NCI-H2196 (cell line): ENCODE measurements around the gene SEPTIN1.
"Not testable (repeated sequence)": the region's sequence is repeated elsewhere in the genome, so short reads cannot be mapped to it uniquely, and the experiment has no call there.

Experiments used
- DNase-seq: peaks from one replicate; lab custom pipeline; 2025; ENCODE audit not compliant: unreplicated experiment; lab: John Stamatoyannopoulos, UW

The SEPTIN1 gene

GRCh38 chr16:30358577-30358936, 23.8 kb downstream of the SEPTIN1 start:
- no peak for DNase-seq

- no peak for DNase-seq
These were observed 24.4 kb downstream of the SEPTIN1 start for GRCh38 chr16:30357715-30358576.

- DNase-seq = no peak
These were observed 25.2 kb downstream of the SEPTIN1 start for GRCh38 chr16:30357085-30357714.

- DNase-seq = peak; percentile 72
These were observed 25.8 kb downstream of the SEPTIN1 start for GRCh38 chr16:30356401-30357084.

GRCh38 chr16:30355954-30356308, 26.4 kb downstream of the SEPTIN1 start:
- no peak for DNase-seq

GRCh38 chr16:30355144-30355953, 27.0 kb downstream of the SEPTIN1 start, which contains the start of gene CD2BP2:
Gene CD2BP2 (minus strand): TSS chr16:30355308. CDS start chr16:30354681, 627 bp downstream.
- DNase-seq = peak; percentile 99

GRCh38 chr16:30354423-30355143, 27.8 kb downstream of the SEPTIN1 start:
- no peak for DNase-seq

- DNase-seq = no peak
These were observed 28.8 kb downstream of the SEPTIN1 start for GRCh38 chr16:30353438-30354129.

- no peak for DNase-seq
These were observed 29.6 kb downstream of the SEPTIN1 start for GRCh38 chr16:30352488-30353401.

- peak; percentile 82 for DNase-seq
These were observed 30.6 kb downstream of the SEPTIN1 start for GRCh38 chr16:30351586-30352419.

- no peak for DNase-seq
These were observed 31.3 kb downstream of the SEPTIN1 start for GRCh38 chr16:30351001-30351441.

- DNase-seq = no peak
These were observed 32.1 kb downstream of the SEPTIN1 start for GRCh38 chr16:30350134-30350871.

- no peak for DNase-seq
These were observed 32.7 kb downstream of the SEPTIN1 start for GRCh38 chr16:30349675-30350074.

- DNase-seq = no peak
These were observed 33.4 kb downstream of the SEPTIN1 start for GRCh38 chr16:30348929-30349328.

- no peak for DNase-seq
These were observed 34.2 kb downstream of the SEPTIN1 start for GRCh38 chr16:30348113-30348512.

- DNase-seq = no peak
These were observed 36.1 kb downstream of the SEPTIN1 start for GRCh38 chr16:30346286-30346685.

GRCh38 chr16:30343491-30343820, 38.9 kb downstream of the SEPTIN1 start:
- DNase-seq = not testable (repeated sequence)
